ENCODE measurements around the gene CCDC15.

CCDC15 gene

GRCh38 chr11:125057693-125058016 lies 103.7 kb downstream of the CCDC15 start:
- no peak overlapping the region for H3K27ac ChIP-seq (ENCODE audit: low read length)
- DNase-seq = no peak
- no peaks in the 10 kb centered on the region for H3K36me3 ChIP-seq (ENCODE audit: insufficient read depth, low read length)
- no peak for ATAC-seq (ENCODE audit: insufficient read depth, low read depth)
- H3K4me2 ChIP-seq (ENCODE audit: insufficient read depth, low read length) = no peak overlapping the region
- H3K4me1 ChIP-seq (ENCODE audit: insufficient read depth, low read length) = no peaks in the 10 kb centered on the region
- H4K20me1 ChIP-seq (ENCODE audit: insufficient read depth, low read length) = no peaks in the 10 kb centered on the region
- H3K79me2 ChIP-seq (ENCODE audit: insufficient read depth, low read length) = no peaks in the 10 kb centered on the region
- TF ChIP-seq EZH2 (IDR thresholded peaks at IDR 0.05; ENCODE audit: borderline replicate concordance, low read depth, low read length, severe bottlenecking) = no peak
- TF ChIP-seq, protein P1, sequence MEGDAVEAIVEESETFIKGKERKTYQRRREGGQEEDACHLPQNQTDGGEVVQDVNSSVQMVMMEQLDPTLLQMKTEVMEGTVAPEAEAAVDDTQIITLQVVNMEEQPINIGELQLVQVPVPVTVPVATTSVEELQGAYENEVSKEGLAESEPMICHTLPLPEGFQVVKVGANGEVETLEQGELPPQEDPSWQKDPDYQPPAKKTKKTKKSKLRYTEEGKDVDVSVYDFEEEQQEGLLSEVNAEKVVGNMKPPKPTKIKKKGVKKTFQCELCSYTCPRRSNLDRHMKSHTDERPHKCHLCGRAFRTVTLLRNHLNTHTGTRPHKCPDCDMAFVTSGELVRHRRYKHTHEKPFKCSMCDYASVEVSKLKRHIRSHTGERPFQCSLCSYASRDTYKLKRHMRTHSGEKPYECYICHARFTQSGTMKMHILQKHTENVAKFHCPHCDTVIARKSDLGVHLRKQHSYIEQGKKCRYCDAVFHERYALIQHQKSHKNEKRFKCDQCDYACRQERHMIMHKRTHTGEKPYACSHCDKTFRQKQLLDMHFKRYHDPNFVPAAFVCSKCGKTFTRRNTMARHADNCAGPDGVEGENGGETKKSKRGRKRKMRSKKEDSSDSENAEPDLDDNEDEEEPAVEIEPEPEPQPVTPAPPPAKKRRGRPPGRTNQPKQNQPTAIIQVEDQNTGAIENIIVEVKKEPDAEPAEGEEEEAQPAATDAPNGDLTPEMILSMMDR (IDR thresholded peaks at IDR 0.05; ENCODE audit: borderline replicate concordance, extremely low read depth, low read length, poor library complexity, severe bottlenecking) = no peak
- no peak overlapping the region for H3K9ac ChIP-seq (ENCODE audit: low read depth, low read length)
- no peak overlapping the region for H2AFZ ChIP-seq (ENCODE audit: low read depth, low read length)
- no peak overlapping the region for H3K4me3 ChIP-seq (ENCODE audit: low read depth in 1 of 2, low read length in 2 of 2)
- no peaks in the 10 kb centered on the region for H3K9me3 ChIP-seq (ENCODE audit: insufficient read depth, low read length, severe bottlenecking)
- no peaks in the 10 kb centered on the region for H3K27me3 ChIP-seq (ENCODE audit: insufficient read depth, low read length, poor library complexity)

DNA sequence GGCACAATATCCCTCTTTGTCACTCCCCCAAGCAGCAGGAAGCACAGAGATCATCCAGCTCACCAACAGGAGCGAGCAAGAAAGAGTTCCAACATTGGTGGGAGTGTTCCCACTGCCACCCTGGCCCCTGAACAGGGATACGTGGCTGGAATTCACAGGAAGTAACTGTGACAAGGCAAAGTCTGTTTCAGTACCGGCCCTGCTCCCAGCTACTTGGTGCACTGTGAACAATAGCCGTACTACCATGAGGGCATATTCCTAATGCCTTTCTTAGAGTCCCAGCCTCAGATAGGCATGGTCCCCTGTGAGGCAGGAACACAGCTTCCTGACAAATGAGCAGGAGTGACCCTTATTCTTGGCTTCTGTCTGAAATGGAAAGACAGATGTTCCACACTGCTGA lies 107.3 kb downstream of the CCDC15 start:
- TF ChIP-seq EZH2 (IDR thresholded peaks at IDR 0.05; ENCODE audit: borderline replicate concordance, low read depth, low read length, severe bottlenecking) = no peak
- TF ChIP-seq, protein P1 (IDR thresholded peaks at IDR 0.05; ENCODE audit: borderline replicate concordance, extremely low read depth, low read length, poor library complexity, severe bottlenecking) = no peak
- ATAC-seq (ENCODE audit: insufficient read depth, low read depth) = no peak
- no peak overlapping the region for H2AFZ ChIP-seq (ENCODE audit: low read depth, low read length)
- H3K27me3 ChIP-seq (ENCODE audit: insufficient read depth, low read length, poor library complexity) = no peaks in the 10 kb centered on the region
- H3K4me1 ChIP-seq (ENCODE audit: insufficient read depth, low read length) = no peaks in the 10 kb centered on the region
- H3K4me2 ChIP-seq (ENCODE audit: insufficient read depth, low read length) = no peak overlapping the region
- no peak overlapping the region for H3K27ac ChIP-seq (ENCODE audit: low read length)
- H3K36me3 ChIP-seq (ENCODE audit: insufficient read depth, low read length) = no peaks in the 10 kb centered on the region
- no peak for DNase-seq
- no peaks in the 10 kb centered on the region for H3K9me3 ChIP-seq (ENCODE audit: insufficient read depth, low read length, severe bottlenecking)
- H3K79me2 ChIP-seq (ENCODE audit: insufficient read depth, low read length) = no peaks in the 10 kb centered on the region
- H3K4me3 ChIP-seq (ENCODE audit: low read depth in 1 of 2, low read length in 2 of 2) = no peak overlapping the region
- H3K9ac ChIP-seq (ENCODE audit: low read depth, low read length) = no peak overlapping the region
- no peaks in the 10 kb centered on the region for H4K20me1 ChIP-seq (ENCODE audit: insufficient read depth, low read length)

DNA sequence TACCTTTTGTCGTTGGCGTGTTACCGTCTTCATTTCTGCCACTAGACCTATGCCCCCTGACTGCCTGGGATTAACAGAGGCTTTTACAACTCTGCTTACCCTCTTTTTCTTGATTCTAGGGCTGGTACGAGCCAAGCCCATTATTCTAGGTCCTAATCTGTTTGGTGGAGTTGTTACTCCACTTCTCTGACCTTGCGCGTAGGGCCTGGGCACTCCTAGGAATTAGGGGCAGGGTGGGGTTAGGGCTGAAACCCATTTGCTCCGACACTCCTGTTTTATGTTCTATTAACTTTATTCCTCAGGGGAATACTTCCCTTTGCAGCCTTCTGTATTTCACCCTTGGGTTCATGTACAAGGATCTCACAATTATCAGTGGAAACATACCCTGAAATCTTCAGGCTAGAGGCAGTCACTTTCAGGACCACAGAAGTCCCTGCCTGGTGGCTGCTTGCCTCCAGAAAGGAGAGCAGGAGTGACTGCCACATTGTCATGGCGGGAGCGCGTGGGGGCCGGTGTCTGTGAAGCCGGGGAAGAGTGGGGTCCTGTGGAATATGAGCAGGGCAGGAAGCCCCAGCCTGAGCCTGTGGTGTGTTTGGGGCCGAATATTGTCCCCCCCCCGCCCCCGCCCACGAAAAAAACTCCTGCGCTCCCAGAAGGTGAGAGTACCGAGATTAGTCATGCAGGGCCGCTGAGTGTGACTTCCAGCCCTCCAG lies 108.4 kb downstream of the CCDC15 start:
- DNase-seq = no peak
- Histone ChIP-seq H4K20me1 (ENCODE audit: insufficient read depth, low read length) (no peaks in the 10 kb centered on the region), H3K4me2 (ENCODE audit: insufficient read depth, low read length) (no peak overlapping the region), H3K36me3 (ENCODE audit: insufficient read depth, low read length) (no peaks in the 10 kb centered on the region), H3K27me3 (ENCODE audit: insufficient read depth, low read length, poor library complexity) (no peaks in the 10 kb centered on the region), H3K4me3 (ENCODE audit: low read depth in 1 of 2, low read length in 2 of 2) (no peak overlapping the region), H3K27ac (ENCODE audit: low read length) (no peak overlapping the region), H3K4me1 (ENCODE audit: insufficient read depth, low read length) (no peaks in the 10 kb centered on the region), H3K9me3 (ENCODE audit: insufficient read depth, low read length, severe bottlenecking) (no peaks in the 10 kb centered on the region), H2AFZ (ENCODE audit: low read depth, low read length) (no peak overlapping the region), H3K9ac (ENCODE audit: low read depth, low read length) (no peak overlapping the region), H3K79me2 (ENCODE audit: insufficient read depth, low read length) (no peaks in the 10 kb centered on the region)
- ATAC-seq (ENCODE audit: insufficient read depth, low read depth) = no peak
- TF ChIP-seq, protein P1 (IDR thresholded peaks at IDR 0.05; ENCODE audit: borderline replicate concordance, extremely low read depth, low read length, poor library complexity, severe bottlenecking) = no peak
